H54 (cell line): ENCODE measurements around the gene FOXD1.

Experiments
- DNase-seq: peaks from one replicate; pipeline ENCODE4 v3.0.0; 2011; ENCODE audit warnings: low spot score, mixed read lengths; ENCODE audit not compliant: insufficient read length
- FAIRE-seq: peaks from 3 replicates; lab custom pipeline; 2011; peaks lifted over from hg19 to GRCh38; lab: Jason Lieb, UNC
- POLR2A ChIP-seq: IDR thresholded peaks from 2 replicates; pipeline ENCODE4 v1.6.1; 2011; ENCODE audit warnings: low read depth, mild to moderate bottlenecking, low read length

Gene FOXD1

DNA sequence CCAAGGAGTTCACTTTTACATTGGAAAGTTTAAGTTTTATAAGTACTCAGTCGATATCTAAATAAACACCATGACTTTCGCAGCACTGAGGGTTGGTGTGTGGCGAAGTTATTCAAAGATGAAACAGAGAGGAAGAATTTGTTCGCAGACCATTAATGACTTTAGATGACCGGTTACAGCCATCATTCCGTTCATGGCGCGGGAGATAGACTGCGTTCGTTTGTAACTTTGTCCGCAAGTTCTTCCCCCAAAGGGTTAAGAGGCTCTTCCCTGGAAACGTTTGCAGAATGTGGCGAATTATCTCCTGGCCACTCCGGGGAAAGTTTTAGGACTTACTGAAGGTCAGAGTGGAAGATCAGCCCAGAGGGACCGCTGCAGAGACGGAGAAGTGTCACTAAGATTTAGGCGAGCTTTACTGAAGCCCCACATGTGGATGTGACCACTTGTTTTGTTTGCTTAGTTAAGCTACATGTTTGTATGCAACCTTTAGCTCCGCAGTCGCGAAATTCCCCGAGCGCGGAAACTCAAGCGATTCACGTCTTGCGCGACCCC is 2.2 kb upstream of the FOXD1 start:
- no peak for DNase-seq
- no peak for FAIRE-seq
- no peak for TF ChIP-seq POLR2A

GRCh38 chr5:73450137-73450536 is 1.6 kb upstream of the FOXD1 start:
- FAIRE-seq, result no peak
- DNase-seq, result no peak
- TF ChIP-seq POLR2A, result no peak

DNA sequence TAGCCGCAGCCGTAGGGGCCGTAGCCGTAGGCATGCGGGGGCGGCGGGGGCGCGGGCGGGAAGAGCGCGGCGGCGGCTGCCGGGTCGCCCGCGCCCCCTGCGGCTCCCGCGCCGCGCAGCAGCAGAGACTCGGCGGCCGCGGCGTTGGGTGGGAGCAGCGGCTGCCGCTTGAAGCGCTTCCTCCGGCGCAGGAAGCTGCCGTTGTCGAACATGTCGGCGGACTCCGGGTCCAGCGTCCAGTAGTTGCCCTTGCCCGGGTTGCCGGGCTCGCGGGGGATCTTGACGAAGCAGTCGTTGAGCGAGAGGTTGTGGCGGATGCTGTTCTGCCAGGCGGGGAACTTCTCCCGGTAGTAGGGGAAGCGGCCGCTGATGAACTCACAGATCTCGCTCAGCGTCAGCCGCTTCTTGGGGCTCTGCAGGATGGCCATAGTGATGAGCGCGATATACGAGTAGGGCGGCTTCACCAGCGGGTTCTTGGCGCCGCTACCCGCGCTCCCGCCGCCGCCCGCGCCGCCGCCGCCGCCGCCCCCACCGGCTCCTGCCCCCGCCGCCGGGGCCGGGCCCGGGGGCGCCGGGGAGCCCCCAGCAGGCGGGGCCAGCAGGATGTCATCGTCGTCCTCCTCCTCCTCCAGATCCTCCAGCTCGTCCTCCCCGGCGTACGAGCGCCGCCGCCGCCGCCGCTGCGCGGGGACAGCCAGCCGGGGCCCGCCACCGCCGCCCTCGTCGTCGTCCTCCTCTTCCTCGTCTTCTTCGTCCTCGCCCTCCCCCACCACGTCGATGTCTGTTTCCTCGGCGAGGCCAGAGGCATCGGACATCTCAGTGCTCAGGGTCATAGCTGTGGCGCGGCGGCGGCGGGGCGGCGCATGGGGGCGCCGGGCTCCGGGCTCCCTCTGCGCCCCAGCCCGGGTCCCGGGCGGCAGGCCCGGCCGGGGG is 781 bp downstream of the FOXD1 start:
- TF ChIP-seq POLR2A, result no peak
- FAIRE-seq, result no peak
- no peak for DNase-seq

- DNase-seq, result no peak
- TF ChIP-seq POLR2A, result no peak
- no peak for FAIRE-seq
Observed at GRCh38 chr5:73446631-73447529, 1.7 kb downstream of the FOXD1 start.

GRCh38 chr5:73445665-73446630 is 2.6 kb downstream of the FOXD1 start:
- no peak for TF ChIP-seq POLR2A
- no peak for FAIRE-seq
- no peak for DNase-seq

DNA sequence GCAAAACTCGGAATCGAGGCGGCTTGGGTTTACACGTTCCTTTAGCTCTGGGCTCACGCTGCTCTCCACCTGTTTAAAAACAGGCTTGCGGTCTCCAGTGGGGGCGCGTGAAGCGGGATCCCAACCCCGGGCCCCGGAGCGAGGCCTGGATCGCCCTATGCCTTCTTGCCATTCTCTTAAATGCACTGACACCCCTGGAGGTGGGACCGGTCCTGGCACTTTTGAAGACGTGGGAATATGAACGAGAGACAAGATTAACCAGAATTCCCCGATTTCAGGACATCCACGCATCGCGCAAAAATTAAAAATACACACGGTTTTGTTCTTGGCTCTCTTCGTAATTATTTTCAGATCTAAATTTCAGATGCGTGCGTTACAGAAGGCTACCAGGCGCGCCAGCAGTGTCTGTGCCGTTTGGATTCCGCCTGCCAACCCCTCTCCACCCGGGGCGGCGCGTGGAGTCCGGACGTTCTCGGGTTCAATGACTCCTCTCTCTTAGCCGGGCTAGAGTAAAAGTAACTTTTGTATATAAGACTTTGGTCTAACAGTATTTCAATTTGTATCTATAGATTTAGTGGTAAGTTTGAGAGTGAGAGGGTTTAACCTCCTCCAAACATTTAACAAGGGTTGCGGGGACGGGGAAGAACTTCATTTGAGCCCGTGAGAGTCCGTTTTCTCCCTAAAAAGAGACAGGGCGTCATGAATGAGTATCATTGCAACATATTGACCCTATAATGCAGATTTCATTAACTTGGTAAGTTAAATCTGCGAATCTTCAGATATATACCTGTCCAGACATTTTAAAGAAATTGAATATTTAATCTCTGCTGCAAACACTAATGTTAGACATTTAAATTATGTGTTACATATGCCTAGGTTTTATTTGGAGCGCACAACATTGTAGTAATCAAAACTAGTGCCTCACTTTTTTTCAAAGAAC is 3.8 kb downstream of the FOXD1 start:
- no peak for TF ChIP-seq POLR2A
- DNase-seq (no peak), FAIRE-seq (no peak)

- DNase-seq, result no peak
- FAIRE-seq, result no peak
- 0 out of 2 replicates have a peak, but pooled peaks have one; percentile 1 for TF ChIP-seq POLR2A
Observed at GRCh38 chr5:73443829-73444498, 4.6 kb downstream of the FOXD1 start.

GRCh38 chr5:73442996-73443627 is 5.5 kb downstream of the FOXD1 start:
- FAIRE-seq, result no peak
- no peak for TF ChIP-seq POLR2A
- no peak for DNase-seq

DNA sequence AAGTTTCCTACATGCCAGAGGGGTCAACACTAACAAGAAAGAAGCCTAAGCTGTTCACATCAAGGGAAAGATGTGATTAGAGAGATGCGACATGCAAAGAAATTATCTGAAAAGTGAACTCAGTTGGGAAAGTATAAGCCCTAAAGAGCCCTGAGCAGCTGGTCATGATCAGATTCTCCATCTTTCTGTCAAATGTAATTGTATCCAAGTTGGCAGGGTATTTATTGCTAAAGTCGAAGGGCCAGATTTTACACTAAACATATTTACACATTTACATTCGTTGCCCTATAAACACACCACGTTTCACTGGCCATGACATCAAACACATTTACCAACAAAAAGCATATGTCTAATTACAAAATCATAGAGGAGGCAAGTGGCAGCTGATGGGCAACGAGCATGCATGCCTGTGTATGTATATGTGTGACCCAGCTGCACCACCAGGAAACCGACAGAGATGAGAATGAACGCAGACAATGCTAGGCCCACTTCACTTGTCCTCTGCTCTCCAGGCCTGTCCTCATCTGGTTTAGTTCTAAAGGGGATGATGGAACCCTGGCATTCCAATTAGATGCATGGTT is 6.3 kb downstream of the FOXD1 start:
- FAIRE-seq (no peak), DNase-seq (no peak)
- TF ChIP-seq POLR2A, result no peak

DNA sequence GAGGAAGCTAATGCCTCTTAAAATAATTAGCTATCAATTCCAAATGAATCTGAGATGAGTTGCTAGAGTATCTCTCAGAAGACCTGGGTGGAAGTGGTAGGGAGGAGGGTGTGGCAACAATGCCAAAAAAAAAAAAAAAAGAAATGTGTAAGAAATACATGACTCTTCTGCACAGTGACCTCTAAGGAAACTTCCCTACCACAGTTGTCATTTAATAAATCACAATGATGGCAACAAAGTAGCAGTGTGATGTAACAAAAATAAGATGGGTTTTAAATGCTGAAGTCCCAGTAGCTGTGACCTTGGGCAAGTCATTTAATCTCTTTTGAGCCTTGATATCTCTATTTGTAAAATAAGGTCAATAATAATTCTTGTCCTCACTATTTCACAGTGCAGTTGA is 7.2 kb downstream of the FOXD1 start:
- peak; percentile 38 for FAIRE-seq
- TF ChIP-seq POLR2A, result no peak
- DNase-seq, result no peak

GRCh38 chr5:73440262-73440661 is 8.3 kb downstream of the FOXD1 start:
- TF ChIP-seq POLR2A, result no peak
- DNase-seq, result no peak
- FAIRE-seq, result no peak
